Islet precursor cell (in vitro differentiated cells): ENCODE data around the gene ASIC5.
"Not testable (repeated sequence)": the region's sequence is repeated elsewhere in the genome, so short reads cannot be mapped to it uniquely, and the experiment has no call there.

Source experiments
- DNase-seq: peaks from one replicate; pipeline ENCODE4 v3.0.0-alpha.2; 2018

ASIC5 gene

GRCh38 chr4:155866177-155866576, at the start of gene ASIC5:
Gene ASIC5, minus strand, starts transcription at chr4:155866277. Its CDS starts 51 bp downstream, at chr4:155866226.
- no peak for DNase-seq

DNA sequence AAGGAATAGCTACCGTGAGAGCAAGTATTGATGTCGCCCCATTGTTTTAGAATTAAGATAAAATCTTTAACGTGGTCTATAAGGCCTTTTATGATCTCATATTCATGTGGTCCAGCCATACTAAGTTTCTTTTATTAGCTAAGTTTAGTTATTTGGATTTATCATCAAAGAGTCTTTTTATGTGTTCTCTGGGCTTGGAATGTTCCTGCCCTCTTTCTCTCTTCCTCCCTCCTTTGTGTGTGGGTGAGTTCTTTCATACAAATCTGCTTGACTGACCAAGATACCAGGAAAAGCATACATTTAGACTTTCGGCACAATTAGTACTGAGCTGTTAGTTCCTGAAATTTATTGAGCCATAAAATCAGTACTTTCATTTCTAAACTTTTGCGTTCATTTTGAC, 48.7 kb upstream of the ASIC5 start:
- DNase-seq, result no peak

DNA sequence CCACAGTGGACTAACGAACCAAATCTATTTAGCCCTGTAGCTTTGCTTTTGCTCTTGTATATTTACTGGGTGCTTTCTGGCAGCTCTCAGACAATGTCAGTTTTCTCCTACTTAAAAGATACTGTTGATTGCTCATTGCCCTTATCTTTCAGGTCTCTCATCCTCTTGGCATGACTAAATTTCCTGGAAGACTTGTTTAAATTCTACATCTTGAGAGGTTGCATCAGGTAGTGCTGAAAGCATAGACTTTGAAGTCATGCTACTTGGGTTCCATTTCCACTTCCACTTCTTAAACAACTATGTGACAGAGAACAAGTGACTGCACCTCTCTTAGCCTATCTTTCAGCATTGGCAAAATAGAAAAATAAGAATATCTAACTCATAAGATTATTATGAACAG, 45.8 kb upstream of the ASIC5 start:
- no peak for DNase-seq

DNA sequence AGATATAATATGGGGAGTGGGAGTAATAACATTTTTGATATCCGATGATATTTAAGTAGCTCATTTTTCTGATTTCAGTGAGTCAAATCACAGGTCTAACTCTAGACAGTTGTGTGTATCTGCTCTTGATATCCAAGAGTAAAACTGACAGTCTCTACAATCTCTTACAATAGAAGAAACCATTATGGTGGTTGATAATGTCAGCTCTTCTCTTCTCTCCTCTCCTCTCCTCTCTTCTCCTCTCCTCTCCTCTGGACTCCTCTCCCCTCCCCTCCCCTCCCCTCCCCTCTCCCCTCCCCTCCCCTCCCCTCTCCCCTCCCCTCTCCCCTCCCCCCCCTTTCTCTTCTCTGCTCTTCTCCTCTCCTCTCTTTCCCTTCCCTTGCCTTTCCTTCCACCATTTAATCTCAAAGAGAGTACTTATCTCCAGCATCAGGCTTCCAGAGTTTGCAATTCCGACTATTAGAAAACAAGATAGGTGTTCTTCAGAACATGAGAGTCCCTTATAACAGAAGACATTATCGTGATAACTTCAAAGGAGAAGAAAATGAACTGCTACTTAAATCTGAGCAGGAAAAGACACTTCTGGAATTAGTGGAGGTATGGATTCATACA, 43.6 kb upstream of the ASIC5 start:
- no peak for DNase-seq

GRCh38 chr4:155908187-155909139, 42.4 kb upstream of the ASIC5 start:
- DNase-seq, result no peak

DNA sequence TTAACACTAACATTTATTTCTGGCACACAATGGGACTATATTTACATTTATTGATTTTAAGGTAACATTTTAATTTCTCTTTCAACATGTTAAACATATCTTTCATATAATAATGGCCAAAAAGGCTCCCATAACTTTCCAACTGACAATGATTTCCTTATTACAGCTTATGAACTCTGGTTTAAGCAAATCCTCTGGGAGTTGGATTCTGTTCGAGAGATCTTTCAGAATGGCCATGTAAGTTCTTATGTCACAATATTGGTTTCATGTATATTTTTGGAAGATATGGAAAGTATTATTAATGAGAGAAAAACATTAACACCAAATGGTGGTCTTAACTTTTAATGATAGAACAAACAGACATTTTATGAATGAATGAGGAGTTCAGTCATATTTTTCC, 41.5 kb upstream of the ASIC5 start:
- no peak for DNase-seq

GRCh38 chr4:155906554-155907247, 40.6 kb upstream of the ASIC5 start:
- no peak for DNase-seq

GRCh38 chr4:155904331-155904730, 38.3 kb upstream of the ASIC5 start:
- DNase-seq, result no peak

DNA sequence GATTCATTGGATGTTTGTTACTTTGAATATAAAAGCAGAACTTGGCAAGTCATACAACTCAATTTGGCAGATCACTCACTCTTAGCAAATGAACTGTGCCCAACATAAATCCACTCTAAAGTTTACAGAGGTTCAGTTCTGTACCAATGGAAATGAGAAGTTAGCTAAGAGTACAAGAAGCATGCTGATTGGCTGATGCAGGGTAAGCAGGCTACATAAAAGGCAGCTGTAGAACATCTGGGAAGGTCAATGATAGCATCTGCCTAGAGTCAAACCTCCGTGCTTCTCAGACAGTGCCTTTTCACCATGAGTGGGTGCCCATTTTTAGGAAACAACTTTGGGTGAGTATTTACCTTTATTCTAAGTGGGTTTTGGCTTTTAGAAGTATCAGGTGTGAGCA, 37.4 kb upstream of the ASIC5 start, which contains the start of gene TDO2:
TSS of gene TDO2 (plus strand) at position 244 of the 400 bp plus-strand sequence. CDS start at position 307, 63 bp downstream.
- DNase-seq, result no peak

DNA sequence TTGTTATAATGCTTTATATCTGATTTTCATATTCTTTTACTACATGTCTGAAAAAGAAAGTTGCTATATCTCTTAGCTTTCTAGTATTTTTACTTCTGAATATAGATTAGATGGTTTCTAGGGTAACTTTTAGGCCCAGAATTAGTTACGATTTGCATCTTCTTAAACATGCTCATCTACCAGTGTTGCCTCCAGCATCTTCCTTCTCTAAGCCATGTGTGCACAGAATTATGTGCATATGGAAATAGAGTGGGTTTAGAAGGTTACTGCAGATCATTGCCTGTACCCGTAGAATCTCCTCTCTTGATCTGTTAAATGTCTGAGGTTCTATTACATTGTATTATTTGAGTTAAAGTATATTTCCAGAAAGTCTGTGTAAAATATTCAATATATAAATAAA, 34.9 kb upstream of the ASIC5 start:
- no peak for DNase-seq

DNA sequence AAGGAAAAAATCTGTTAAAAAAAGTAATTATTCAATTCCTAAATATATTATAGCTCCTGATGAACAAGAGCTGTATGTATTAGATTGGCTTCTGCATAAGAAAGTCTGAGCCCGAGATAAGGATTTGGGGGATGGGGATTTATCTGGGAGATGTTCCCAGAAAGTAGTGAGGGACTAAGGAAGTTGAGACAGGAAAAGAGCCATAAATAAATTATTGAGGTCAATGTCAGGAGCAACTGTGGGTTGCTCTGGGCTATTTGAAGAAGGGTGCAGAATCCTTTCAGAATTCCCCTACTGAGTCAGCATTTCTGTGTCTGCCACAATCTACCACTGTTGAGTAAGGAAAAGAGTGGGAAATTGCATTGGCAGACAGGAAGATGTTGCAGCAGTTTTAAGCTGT, 34.3 kb upstream of the ASIC5 start:
- DNase-seq, result no peak

GRCh38 chr4:155899891-155900290, 33.8 kb upstream of the ASIC5 start:
- DNase-seq, result no peak

- DNase-seq, result not testable (repeated sequence)
These were observed 32.3 kb upstream of the ASIC5 start for GRCh38 chr4:155898371-155898770.

- no peak for DNase-seq
These were observed 25.0 kb upstream of the ASIC5 start for GRCh38 chr4:155891058-155891457.

DNA sequence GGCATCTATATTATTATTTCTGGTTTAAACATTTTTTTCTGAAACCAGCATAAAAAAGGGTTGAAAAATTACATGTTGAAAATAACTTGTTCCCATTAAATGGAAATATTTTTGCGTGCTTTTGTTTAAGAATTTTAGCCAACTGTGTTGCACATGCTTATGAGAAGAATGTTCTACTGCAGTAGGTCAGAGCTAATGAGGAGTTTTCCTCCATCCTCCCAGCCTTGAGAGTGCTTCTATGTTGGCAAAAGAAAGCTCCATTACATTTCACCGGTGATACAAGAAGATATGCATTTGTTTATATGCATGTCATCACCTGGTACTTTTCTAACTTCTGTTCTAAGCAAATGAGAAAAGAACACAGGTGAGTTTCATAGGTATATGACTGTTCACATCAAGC, 23.9 kb upstream of the ASIC5 start:
- DNase-seq, result no peak

GRCh38 chr4:155889031-155889793, 23.1 kb upstream of the ASIC5 start:
- DNase-seq, result no peak

GRCh38 chr4:155887847-155888570, 21.9 kb upstream of the ASIC5 start:
- DNase-seq, result no peak

DNA sequence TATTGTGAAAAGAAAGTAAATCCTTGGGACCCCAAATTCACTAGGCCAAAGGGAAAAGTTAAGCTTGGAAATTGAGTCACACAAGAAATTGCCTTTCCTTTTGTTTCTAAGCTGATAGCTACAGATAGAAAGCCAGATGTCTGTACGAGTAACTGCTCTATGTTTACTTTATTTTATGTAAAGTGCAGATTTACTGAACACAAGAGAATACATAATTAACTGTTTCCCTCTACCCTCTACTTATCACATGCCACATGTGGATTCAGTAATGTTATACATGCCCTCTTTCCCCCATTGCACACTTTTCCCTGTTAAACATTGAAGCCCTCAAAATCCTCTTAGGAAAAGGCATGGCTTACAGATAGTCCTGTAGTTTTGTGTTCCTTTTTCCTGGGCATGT, 21.0 kb upstream of the ASIC5 start:
- no peak for DNase-seq

DNA sequence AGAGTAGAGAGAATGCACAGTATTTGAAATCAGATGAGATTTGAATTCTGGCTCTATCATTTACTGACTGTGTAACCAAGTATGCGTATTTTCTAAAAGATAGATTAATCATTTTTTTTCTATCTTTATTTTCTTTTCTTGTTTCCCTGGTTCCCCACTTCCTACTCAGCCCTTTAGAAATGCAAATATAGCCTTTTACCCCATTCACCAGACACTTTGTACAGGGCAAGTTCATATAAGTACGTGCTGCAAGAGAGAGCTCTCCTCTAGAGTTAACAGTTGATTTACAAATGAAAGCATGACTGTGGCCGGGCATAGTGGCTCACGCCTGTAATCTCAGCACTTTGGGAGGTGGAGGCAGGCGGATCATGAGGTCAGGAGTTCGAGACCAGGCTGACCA, 19.6 kb upstream of the ASIC5 start:
- DNase-seq, result no peak

DNA sequence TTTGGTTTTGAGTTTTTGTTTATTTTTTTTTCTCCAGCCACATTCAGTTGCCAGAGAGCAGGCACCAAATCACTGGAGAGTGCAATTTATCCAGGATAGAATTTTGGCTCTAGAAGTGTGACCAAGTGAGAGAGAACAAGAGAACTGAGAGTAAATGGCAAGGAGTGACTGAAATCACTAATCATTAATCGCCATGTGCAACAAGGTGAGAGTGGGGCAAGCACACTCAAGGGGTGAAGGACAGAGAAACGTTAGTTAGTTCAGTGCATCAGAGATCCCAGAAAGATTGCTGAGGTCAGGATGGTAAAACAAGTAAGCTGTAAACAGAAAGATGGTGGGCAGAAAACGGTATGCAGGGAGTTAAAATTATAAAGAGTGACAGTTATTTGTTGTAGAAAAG, 17.8 kb upstream of the ASIC5 start:
- no peak for DNase-seq

DNA sequence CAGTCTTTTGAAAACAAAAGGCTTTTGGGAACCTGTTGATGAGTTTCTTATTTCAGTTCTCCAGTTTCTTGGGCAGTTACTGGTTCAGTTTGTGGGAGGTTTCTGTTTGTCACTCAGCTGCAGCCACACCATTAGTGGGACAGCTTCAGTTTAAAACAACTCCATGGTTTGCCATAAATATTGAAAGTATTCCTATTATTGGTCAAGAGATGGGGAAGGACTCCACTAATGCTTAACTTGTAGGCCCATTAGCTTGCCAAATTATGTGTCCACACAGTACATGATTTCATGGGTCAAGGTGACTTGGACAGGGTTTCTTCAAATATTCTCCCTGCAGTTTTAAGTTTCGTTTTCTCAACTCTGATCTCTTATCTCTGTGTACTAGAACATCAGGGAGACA, 15.5 kb upstream of the ASIC5 start:
- DNase-seq, result no peak

GRCh38 chr4:155879767-155880166, 13.7 kb upstream of the ASIC5 start:
- no peak for DNase-seq
